B cell (primary cell): ENCODE results near the gene C15orf39. TPM values are rescaled to one million over a fixed set of nuclear protein-coding genes. Genes with fewer than 3 reads are reported as not detected.
"Not testable (repeated sequence)": the region's sequence is repeated elsewhere in the genome, so short reads cannot be mapped to it uniquely, and the experiment has no call there.

Experiments used
- ATAC-seq: fragments of 200-7000 bp; cut with Tn5 transposase; one replicate; pipeline ENCODE4 v1.10.0; 2021; ENCODE audit warnings: low read depth, mild to moderate bottlenecking, moderate number of reproducible peaks, moderate library complexity
- CTCF ChIA-PET: fragments of 350-600 bp; sonication (Branson Sonifier 250); formaldehyde crosslinking; loops from one replicate; lab custom pipeline; 2021; ENCODE audit warnings: antibody characterized with exemption, inconsistent platforms; lab: Charles Lee
- POLR2A ChIA-PET: fragments of 350-600 bp; sonication (Branson Sonifier 250); formaldehyde crosslinking; loops from one replicate; lab custom pipeline; 2021; ENCODE audit warnings: antibody characterized with exemption; lab: Charles Lee
- DNase-seq: peaks from one replicate; pipeline ENCODE4 v3.0.0; 2013
- H2AFZ ChIP-seq: 2 replicates; pipeline ENCODE4 v1.6.1; 2012; ENCODE audit warnings: mild to moderate bottlenecking, low read depth, low read length; ENCODE audit not compliant: insufficient read depth, poor library complexity, severe bottlenecking
- H3K27ac ChIP-seq, 2 donors: 1 replicate in 1 of 2; 2 replicates in 1 of 2; pipeline ENCODE4 v1.5.1; 2012 to 2013; ENCODE audit warnings: low read length in 2 of 2, mild to moderate bottlenecking in 2 of 2, moderate library complexity in 1 of 2
- H3K27me3 ChIP-seq, 4 experiments: fragments of 200-600 bp in 1 of 4; sonication (generic) in 1 of 4; replicated peaks in 1 of 4; 1 replicate in 2 of 4; 2 replicates in 2 of 4; pipeline versions ENCODE4 v1.6.1 to v1.7.0; 2013 to 2016; ENCODE audit warnings: low read length in 3 of 4, mild to moderate bottlenecking in 2 of 4, mixed read lengths in 1 of 4, moderate library complexity in 1 of 4; ENCODE audit not compliant: insufficient read depth in 4 of 4, control insufficient read depth in 3 of 4; ENCODE audit errors: control extremely low read depth in 1 of 4
- H3K36me3 ChIP-seq, 2 experiments: replicated peaks in 1 of 2; 1 replicate in 1 of 2; 2 replicates in 1 of 2; pipeline versions ENCODE4 v1.6.1 to v1.7.1; 2013; ENCODE audit warnings: low read length in 1 of 2; ENCODE audit not compliant: insufficient read depth in 2 of 2, control insufficient read depth in 1 of 2; ENCODE audit errors: control extremely low read depth in 1 of 2, extremely low read depth in 1 of 2
- H3K4me1 ChIP-seq, 2 donors: fragments of 200-600 bp in 1 of 2; sonication (generic) in 1 of 2; 1 replicate in 1 of 2; 2 replicates in 1 of 2; pipeline versions ENCODE4 v1.5.1 to v1.6.1; 2013 to 2017; ENCODE audit warnings: low read length in 2 of 2; ENCODE audit not compliant: control insufficient read depth in 2 of 2, insufficient read depth in 2 of 2
- H3K4me2 ChIP-seq: replicated peaks from 2 replicates; pipeline ENCODE3; 2012; ENCODE audit warnings: mild to moderate bottlenecking, low read depth, low read length; ENCODE audit not compliant: poor library complexity, severe bottlenecking
- H3K4me3 ChIP-seq, 5 experiments: fragments of 200-600 bp in 1 of 5; sonication (generic) in 1 of 5; 1 replicate in 3 of 5; 2 replicates in 2 of 5; pipeline versions ENCODE4 v1.5.1 to v1.7.0; 2011 to 2016; ENCODE audit warnings: low read length in 4 of 5, mild to moderate bottlenecking in 4 of 5, low read depth in 2 of 5, control low read depth in 1 of 5, moderate library complexity in 1 of 5; ENCODE audit not compliant: insufficient read depth in 1 of 5; ENCODE audit errors: control extremely low read depth in 1 of 5, extremely low read depth in 1 of 5
- H3K79me2 ChIP-seq: fragments of 200-600 bp; sonication (generic); one replicate; pipeline ENCODE4 v1.6.0; 2016; ENCODE audit warnings: low read length; ENCODE audit not compliant: control insufficient read depth, insufficient read depth
- H3K9ac ChIP-seq: fragments of 200-600 bp; sonication (generic); 2 replicates; pipeline ENCODE4 v1.6.1; 2017; ENCODE audit warnings: mild to moderate bottlenecking, low read length, moderate library complexity
- H3K9me3 ChIP-seq, 3 donors: one replicate each; pipeline versions ENCODE4 v1.6.1 to v1.7.1; 2013; ENCODE audit warnings: low read length in 2 of 3; ENCODE audit not compliant: control insufficient read depth in 2 of 3, insufficient read depth in 1 of 3; ENCODE audit errors: control extremely low read depth in 1 of 3
- H4K20me1 ChIP-seq: 2 replicates; pipeline ENCODE4 v1.6.0; 2012; ENCODE audit warnings: mild to moderate bottlenecking, low read length; ENCODE audit not compliant: insufficient read depth, control insufficient read depth, poor library complexity, severe bottlenecking
- H3K27ac Mint-ChIP-seq: one replicate; pipeline ENCODE4 v1.8.0; 2021; ENCODE audit warnings: mixed read lengths
- H3K27me3 Mint-ChIP-seq: one replicate; pipeline ENCODE4 v1.8.0; 2021; ENCODE audit warnings: mixed read lengths
- H3K4me1 Mint-ChIP-seq: one replicate; pipeline ENCODE4 v1.8.0; 2021; ENCODE audit warnings: mixed read lengths
- H3K4me3 Mint-ChIP-seq: one replicate; pipeline ENCODE4 v1.8.0; 2021; ENCODE audit warnings: mixed read lengths
- H3K9me3 Mint-ChIP-seq: one replicate; pipeline ENCODE4 v1.8.0; 2022; ENCODE audit warnings: mixed read lengths; ENCODE audit not compliant: insufficient read depth
- EZH2 ChIP-seq: IDR thresholded peaks from 2 replicates; pipeline ENCODE4 v1.6.1; 2012; ENCODE audit warnings: borderline replicate concordance, low read depth, mild to moderate bottlenecking, moderate library complexity, low read length; ENCODE audit not compliant: insufficient read depth, poor library complexity, severe bottlenecking
- WGBS: methylation state at CpG from one replicate; pipeline ENCODE4 v1.1.5; 2013; ENCODE audit warnings: missing lambda C conversion rate; ENCODE audit not compliant: insufficient coverage; 5-methylcytosine and 5-hydroxymethylcytosine counted together
- intact Hi-C: fragments of 100-400 bp; cut with micrococcal nuclease; formaldehyde crosslinking; loops from one replicate; pipeline ENCODE4 v1.10.0; 2022
- polyA plus RNA-seq: library from polyadenylated mRNA; depleted of rRNA; stranded (reverse); fragments of >200 nt; gene quantifications from 2 replicates; pipeline ENCODE4 v1.2.3, GENCODE V29; 2012
- total RNA-seq, 2 donors: library from RNA; stranded (reverse); fragments of 120-200 nt in 1 of 2; gene quantifications; 1 replicate in 1 of 2; 2 replicates in 1 of 2; pipeline versions ENCODE4 v1.2.3 to v1.2.4, GENCODE V29; 2013 to 2022
- TF ChIP-seq, protein P1 (sequence below): fragments of 200-600 bp; IDR thresholded peaks from one replicate; pipeline ENCODE4 v1.8.0; 2022; ENCODE audit warnings: antibody characterized with exemption, mild to moderate bottlenecking

Gene C15orf39
- total and polyA plus RNA-seq, 2 donors (not counting 1 experiment from before 2014, with no cell fraction given), result 12.4 to 72.7 TPM

DNA sequence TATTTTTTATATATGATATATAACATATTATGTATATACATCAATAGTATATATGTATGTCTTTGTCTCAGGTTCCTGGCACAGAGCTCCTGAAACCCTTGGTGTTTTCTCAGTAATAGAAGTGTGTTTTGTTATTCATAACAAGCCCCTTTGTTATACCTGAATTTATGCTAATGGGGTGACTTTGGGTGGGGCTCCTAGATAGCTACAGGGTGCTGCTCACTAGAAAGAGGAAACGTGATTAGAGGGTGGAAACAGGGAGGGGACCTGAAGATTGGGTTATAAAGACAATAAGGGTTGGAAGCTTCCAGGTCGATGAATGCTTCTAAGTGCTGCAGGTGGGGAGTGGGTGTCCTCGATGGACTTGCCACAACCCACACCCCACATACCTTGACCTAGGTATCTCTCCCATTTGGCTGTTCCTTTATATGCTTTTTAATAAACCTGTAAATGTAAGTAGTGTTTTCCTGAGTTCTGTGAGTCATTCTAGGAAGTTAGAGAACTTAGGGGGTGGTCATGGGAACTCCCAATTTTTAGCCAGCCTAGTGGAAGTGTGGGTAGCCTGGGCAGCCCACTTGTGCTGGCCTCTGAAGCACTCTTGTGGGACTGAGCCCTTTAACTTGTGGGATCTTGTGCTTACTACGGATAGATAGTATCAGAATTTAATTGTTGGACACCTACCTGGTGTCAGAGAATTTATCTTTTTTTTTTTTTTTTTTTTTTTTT lies 36.9 kb upstream of the C15orf39 start:
- peak overlapping the region; percentile 33 for H3K4me2 ChIP-seq
- Mint-ChIP-seq H3K4me3 (no peak overlapping the region), H3K9me3 (peaks cover 5% of the 10 kb centered on the region), H3K4me1 (peaks cover 7% of the 10 kb centered on the region), H3K27ac (no peak overlapping the region), H3K27me3 (peaks cover 4% of the 10 kb centered on the region)
- intact Hi-C loops, result no loop called here
- CTCF ChIA-PET, result interaction anchor here (1.8 kb wide), 1 partner anchor 122 kb away, joined by 8 read pairs; no protein-coding TSS in a partner anchor
- H3K79me2 ChIP-seq, result no peaks in the 10 kb centered on the region
- H3K4me1 ChIP-seq, result peaks cover 5 to 10% of the 10 kb centered on the region in 2 donors
- no peak overlapping the region for H2AFZ ChIP-seq
- no peak for TF ChIP-seq EZH2
- TF ChIP-seq, protein P1, sequence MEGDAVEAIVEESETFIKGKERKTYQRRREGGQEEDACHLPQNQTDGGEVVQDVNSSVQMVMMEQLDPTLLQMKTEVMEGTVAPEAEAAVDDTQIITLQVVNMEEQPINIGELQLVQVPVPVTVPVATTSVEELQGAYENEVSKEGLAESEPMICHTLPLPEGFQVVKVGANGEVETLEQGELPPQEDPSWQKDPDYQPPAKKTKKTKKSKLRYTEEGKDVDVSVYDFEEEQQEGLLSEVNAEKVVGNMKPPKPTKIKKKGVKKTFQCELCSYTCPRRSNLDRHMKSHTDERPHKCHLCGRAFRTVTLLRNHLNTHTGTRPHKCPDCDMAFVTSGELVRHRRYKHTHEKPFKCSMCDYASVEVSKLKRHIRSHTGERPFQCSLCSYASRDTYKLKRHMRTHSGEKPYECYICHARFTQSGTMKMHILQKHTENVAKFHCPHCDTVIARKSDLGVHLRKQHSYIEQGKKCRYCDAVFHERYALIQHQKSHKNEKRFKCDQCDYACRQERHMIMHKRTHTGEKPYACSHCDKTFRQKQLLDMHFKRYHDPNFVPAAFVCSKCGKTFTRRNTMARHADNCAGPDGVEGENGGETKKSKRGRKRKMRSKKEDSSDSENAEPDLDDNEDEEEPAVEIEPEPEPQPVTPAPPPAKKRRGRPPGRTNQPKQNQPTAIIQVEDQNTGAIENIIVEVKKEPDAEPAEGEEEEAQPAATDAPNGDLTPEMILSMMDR, result no peak
- no peak for ATAC-seq
- no peaks in the 10 kb centered on the region for H3K36me3 ChIP-seq
- H4K20me1 ChIP-seq, result no peaks in the 10 kb centered on the region
- H3K9ac ChIP-seq, result no peak overlapping the region
- H3K27me3 ChIP-seq, result no peaks in the 10 kb centered on the region
- H3K27ac ChIP-seq, result no peak overlapping the region
- no peak overlapping the region for H3K4me3 ChIP-seq
- POLR2A ChIA-PET, result interaction anchor here (0.5 kb wide), 1 partner anchor 220 kb away, joined by 5 read pairs; no protein-coding TSS in a partner anchor
- DNase-seq, result no peak
- 25% methylated on average over 1 of the region's 4 CpGs for WGBS
- H3K9me3 ChIP-seq, result peaks cover 0 to 5% (median 0%) of the 10 kb centered on the region in 3 donors

DNA sequence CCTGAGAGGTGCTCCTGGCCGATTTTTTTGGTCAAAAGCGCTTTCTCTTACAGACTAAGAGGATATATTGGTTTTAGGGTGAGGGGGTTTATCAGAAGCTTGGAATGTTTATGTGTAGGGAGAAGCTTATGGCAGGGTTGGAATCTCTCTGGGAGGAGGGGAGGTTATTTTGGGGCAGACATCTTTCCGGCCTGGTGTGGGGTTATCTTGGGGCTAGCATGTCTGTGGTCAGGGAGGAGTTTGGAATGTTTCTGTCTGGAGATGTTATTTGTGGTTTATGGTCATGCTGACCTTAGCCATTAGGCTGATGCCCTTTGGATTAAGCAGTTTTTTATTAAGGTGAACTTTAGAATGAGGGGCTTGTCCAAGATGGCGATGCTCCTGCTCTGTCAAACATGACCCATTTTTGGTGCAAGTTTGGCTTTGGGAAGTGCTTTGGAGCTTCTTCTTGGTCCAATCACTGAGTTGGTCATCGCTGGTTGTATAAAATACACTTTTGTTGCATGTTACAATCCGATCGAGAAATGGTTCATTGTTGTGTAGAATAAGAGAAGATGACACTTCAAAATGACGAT lies 35.1 kb upstream of the C15orf39 start:
- H4K20me1 ChIP-seq, intact Hi-C loops, POLR2A ChIA-PET, H3K4me2 ChIP-seq, H3K79me2 ChIP-seq, DNase-seq, H3K27me3 ChIP-seq, H3K36me3 ChIP-seq, H3K4me1 Mint-ChIP-seq, H3K9me3 ChIP-seq, H3K4me3 Mint-ChIP-seq, H3K4me1 ChIP-seq, ATAC-seq, H3K27ac Mint-ChIP-seq, H3K9me3 Mint-ChIP-seq, H2AFZ ChIP-seq, H3K4me3 ChIP-seq, H3K9ac ChIP-seq, H3K27ac ChIP-seq: not testable (repeated sequence)
- CTCF ChIA-PET, result interaction anchor here (1.4 kb wide), 1 partner anchor 123 kb away, joined by 5 read pairs; no protein-coding TSS in a partner anchor
- 96% methylated on average over 6 of the region's 8 CpGs for WGBS
- peaks cover 11% of the 10 kb centered on the region for H3K27me3 Mint-ChIP-seq
